Measurements from ENCODE around the gene CCNC. TPM values are rescaled to one million over a fixed set of nuclear protein-coding genes. Genes with fewer than 3 reads are reported as not detected.
A peak's percentile ranks its signal among the peaks of the same experiment; 100 is the strongest.

Gene CCNC, protein sequence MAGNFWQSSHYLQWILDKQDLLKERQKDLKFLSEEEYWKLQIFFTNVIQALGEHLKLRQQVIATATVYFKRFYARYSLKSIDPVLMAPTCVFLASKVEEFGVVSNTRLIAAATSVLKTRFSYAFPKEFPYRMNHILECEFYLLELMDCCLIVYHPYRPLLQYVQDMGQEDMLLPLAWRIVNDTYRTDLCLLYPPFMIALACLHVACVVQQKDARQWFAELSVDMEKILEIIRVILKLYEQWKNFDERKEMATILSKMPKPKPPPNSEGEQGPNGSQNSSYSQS
- 10 to 100 TPM; 62.5 to 64.8 TPM for total RNA-seq
- 39.6 TPM for polyA plus RNA-seq

DNA sequence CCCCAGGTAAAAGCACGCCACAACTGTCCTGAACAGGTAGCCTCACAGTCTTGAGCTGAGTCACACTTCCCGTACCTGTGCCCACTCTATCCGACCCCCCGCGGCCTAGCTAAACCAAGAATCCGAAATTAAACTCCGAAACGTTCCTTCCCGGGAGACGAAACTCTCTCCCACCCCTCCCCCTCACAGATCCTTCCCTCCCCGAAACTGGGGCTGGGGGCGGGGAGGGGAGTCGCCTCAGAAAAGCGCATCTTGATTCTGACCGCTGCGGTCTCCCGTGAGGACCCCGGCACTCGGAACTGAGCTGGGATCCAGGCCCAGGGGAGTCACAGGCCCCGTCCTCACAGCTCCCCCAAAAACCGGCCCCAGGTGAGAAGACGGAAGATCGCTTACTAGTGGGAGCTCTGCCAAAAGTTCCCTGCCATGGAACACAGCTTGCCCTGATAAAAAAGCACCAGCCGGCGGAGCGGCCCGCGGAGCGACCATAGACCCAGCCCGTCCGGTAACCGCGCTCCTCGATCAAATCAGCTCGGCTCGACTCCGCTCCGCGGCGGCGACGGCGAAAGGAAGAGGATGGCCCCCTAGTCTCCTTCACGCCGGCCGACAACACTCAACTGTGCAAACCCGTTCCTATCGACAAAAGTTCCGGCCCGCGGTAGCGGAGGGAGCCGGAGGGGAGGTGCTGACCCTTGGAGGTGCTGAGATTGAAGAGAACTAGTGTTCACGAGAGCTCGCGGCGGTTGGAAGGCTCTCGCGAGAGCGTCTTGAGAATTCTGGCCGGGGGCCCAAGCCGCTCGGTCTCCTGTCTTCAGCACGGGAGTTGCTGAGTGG is at the start of gene CCNC:
CCNC (minus strand) TSS at position 558 of the 831 bp plus-strand sequence; CDS start at position 425, 133 bp downstream.
- Histone ChIP-seq H3K9me3 (ENCODE audit: low read length) (no peaks in the 10 kb centered on the region), H3K4me3 (ENCODE audit: low read length) (peak within 1 kb of the TSS; percentile 85), H3K4me1 (ENCODE audit: insufficient read depth, low read length) (peaks cover 15% of the 10 kb centered on the region), H3K36me3 (ENCODE audit: insufficient read depth, low read length) (no peaks in the 10 kb centered on the region), H3K27me3 (ENCODE audit: insufficient read depth, low read length, poor library complexity, severe bottlenecking) (no peaks in the 10 kb centered on the region), H3K27ac (ENCODE audit: low read depth, low read length) (peak within 1 kb of the TSS; percentile 83)
- peak within 1 kb of the TSS; percentile 95 to 100 (median 98) for H3K4me3 Mint-ChIP-seq
- DNase-seq = peak; percentile 76 to 90 (median 85)
- peak within 1 kb of the TSS; percentile 76 to 100 (median 94) for H3K27ac Mint-ChIP-seq
- ChIA-PET CTCF (interaction anchor here (0.5 to 3.0 kb wide), 9 partner anchors 17 to 178 kb away, joined by 3 to 16 read pairs (median 4); no protein-coding TSS in a partner anchor), POLR2A (interaction anchor here (0.5 to 1.9 kb wide), 4 partner anchors 20 to 52 kb away, joined by 3 to 7 read pairs (median 4); partner anchors contain the start of gene USP45)
- no peaks in the 10 kb centered on the region for H3K27me3 Mint-ChIP-seq
- H3K4me1 Mint-ChIP-seq = peaks cover 39 to 57% (median 53%) of the 10 kb centered on the region in 3 donors
- H3K9me3 Mint-ChIP-seq = no peaks in the 10 kb centered on the region
- H3K36me3 Mint-ChIP-seq = peaks cover 0 to 12% (median 0%) of the 10 kb centered on the region in 3 donors

DNA sequence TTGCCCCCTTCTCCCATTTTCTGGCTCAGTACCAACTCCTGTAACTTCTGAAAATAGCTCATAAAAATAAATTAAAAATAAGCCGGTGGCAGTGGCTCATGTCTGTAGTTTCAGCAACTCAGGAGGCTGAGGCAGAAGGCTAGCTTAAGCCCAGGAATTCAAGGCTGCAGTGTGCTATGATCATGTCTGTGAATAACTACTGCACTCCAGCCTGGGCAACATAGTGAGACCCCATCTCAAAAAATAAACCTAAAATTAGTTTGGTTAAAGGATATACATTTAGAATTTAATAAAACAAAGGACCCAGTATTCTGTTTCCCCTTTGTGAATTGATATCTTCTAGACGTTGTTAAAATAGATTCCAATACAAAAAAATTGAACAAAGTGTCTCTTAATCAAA is 48.7 kb upstream of the CCNC start:
- H3K9me3 ChIP-seq (ENCODE audit: low read length) = no peaks in the 10 kb centered on the region
- H3K27me3 ChIP-seq (ENCODE audit: insufficient read depth, low read length, poor library complexity, severe bottlenecking) = peaks cover 67% of the 10 kb centered on the region
- peaks cover 0 to 9% (median 3%) of the 10 kb centered on the region in 5 donors for H3K9me3 Mint-ChIP-seq
- H3K27me3 Mint-ChIP-seq = peaks cover 78 to 81% of the 10 kb centered on the region in 2 donors
- H3K36me3 Mint-ChIP-seq = no peaks in the 10 kb centered on the region
- CTCF ChIA-PET = interaction anchor here (0.8 to 0.9 kb wide), 2 partner anchors 28 to 49 kb away, joined by 3 to 5 read pairs; partner anchors contain the start of gene CCNC
- POLR2A ChIA-PET = interaction anchor here (1.0 kb wide), 1 partner anchor 13 kb away, joined by 3 read pairs; no protein-coding TSS in a partner anchor
- no peak overlapping the region for H3K4me3 ChIP-seq (ENCODE audit: low read length)
- peaks cover 12% of the 10 kb centered on the region for H3K4me1 ChIP-seq (ENCODE audit: insufficient read depth, low read length)
- H3K27ac ChIP-seq (ENCODE audit: low read depth, low read length) = no peak overlapping the region
- peaks cover 6 to 11% (median 11%) of the 10 kb centered on the region in 3 donors for H3K4me1 Mint-ChIP-seq
- H3K36me3 ChIP-seq (ENCODE audit: insufficient read depth, low read length) = no peaks in the 10 kb centered on the region
- no peak overlapping the region for H3K4me3 Mint-ChIP-seq
- no peak for DNase-seq
- no peak overlapping the region for H3K27ac Mint-ChIP-seq

DNA sequence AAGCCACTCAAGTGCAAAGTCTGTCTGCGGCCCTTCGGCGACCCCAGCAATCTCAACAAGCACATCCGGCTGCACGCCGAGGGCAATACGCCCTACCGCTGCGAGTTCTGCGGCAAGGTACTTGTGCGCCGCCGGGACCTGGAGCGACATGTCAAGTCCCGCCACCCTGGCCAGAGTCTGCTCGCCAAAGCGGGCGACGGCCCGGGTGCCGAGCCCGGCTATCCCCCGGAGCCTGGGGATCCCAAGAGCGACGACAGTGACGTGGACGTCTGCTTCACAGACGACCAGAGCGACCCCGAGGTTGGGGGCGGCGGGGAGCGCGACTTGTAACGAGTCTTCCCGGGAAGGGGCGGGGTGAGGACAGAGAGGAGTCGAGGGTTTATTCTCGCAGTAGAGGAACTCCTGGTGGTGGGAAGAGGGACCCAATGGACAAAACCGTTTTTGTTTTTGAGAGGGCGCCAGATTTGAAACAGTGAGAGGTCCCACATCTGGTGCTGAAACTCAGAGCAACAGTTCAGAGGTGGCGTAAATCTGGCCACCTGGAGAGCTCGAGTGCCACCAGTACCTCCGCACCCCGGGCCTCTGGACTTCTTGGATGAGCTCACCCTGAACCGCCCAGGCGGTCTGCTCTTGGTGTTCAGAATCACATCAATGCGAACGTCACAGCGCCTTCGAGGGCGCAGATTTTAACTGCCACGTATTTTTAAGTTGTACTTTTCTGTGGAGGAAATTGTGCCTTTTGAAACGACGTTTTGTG is 46.1 kb upstream of the CCNC start:
- H3K4me3 Mint-ChIP-seq = peak overlapping the region; percentile 48 to 90 (median 78)
- H3K36me3 ChIP-seq (ENCODE audit: insufficient read depth, low read length) = no peaks in the 10 kb centered on the region
- no peaks in the 10 kb centered on the region for H3K36me3 Mint-ChIP-seq
- H3K4me1 Mint-ChIP-seq = peaks cover 16 to 29% (median 21%) of the 10 kb centered on the region in 3 donors
- H3K9me3 ChIP-seq (ENCODE audit: low read length) = no peaks in the 10 kb centered on the region
- peaks cover 70 to 81% of the 10 kb centered on the region in 2 donors for H3K27me3 Mint-ChIP-seq
- peaks cover 0 to 11% (median 4%) of the 10 kb centered on the region in 5 donors for H3K9me3 Mint-ChIP-seq
- H3K27me3 ChIP-seq (ENCODE audit: insufficient read depth, low read length, poor library complexity, severe bottlenecking) = peaks cover 49% of the 10 kb centered on the region
- peak in 1 of 5 donors; percentile 53 for DNase-seq
- H3K4me1 ChIP-seq (ENCODE audit: insufficient read depth, low read length) = peaks cover 18% of the 10 kb centered on the region
- POLR2A ChIA-PET = interaction anchor here (0.6 to 0.8 kb wide), 2 partner anchors 13 kb away, joined by 3 read pairs; no protein-coding TSS in a partner anchor
- H3K27ac Mint-ChIP-seq = peak overlapping the region in 2 of 8 donors; percentile 55 to 69
- no peak overlapping the region for H3K27ac ChIP-seq (ENCODE audit: low read depth, low read length)
- CTCF ChIA-PET = interaction anchor here (0.8 to 1.9 kb wide), 2 partner anchors 13 to 150 kb away, joined by 3 to 5 read pairs; no protein-coding TSS in a partner anchor
- peak overlapping the region; percentile 34 for H3K4me3 ChIP-seq (ENCODE audit: low read length)

DNA sequence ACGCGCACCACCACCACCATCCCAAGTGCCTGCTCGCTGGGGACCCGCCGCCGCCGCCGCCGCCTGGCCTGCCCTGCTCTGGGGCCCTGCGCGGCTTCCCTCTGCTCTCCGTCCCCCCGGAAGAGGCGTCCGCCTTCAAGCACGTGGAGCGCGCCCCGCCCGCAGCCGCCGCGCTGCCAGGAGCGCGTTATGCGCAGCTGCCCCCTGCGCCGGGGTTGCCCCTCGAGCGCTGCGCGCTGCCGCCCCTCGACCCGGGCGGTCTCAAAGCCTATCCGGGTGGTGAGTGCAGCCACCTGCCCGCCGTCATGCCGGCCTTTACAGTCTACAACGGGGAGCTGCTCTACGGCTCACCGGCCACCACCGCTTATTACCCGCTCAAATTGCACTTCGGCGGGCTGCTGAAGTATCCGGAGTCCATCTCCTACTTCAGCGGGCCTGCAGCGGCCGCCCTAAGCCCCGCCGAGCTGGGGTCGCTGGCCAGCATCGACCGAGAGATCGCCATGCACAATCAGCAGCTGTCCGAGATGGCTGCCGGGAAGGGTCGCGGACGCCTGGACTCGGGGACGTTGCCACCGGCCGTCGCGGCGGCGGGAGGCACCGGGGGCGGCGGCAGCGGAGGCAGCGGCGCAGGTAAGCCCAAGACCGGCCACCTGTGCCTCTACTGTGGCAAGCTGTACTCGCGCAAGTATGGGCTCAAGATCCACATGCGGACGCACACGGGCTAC is 45.4 kb upstream of the CCNC start:
- Mint-ChIP-seq H3K36me3 (no peaks in the 10 kb centered on the region), H3K4me1 (peaks cover 19 to 34% (median 22%) of the 10 kb centered on the region in 3 donors), H3K4me3 (peak overlapping the region; percentile 48 to 90 (median 78)), H3K27ac (no peak overlapping the region), H3K27me3 (peaks cover 71 to 82% of the 10 kb centered on the region in 2 donors), H3K9me3 (peaks cover 0 to 11% (median 4%) of the 10 kb centered on the region in 5 donors)
- DNase-seq = peak in 3 of 5 donors; percentile 32 to 57 (median 35)
- Histone ChIP-seq H3K36me3 (ENCODE audit: insufficient read depth, low read length) (no peaks in the 10 kb centered on the region), H3K27me3 (ENCODE audit: insufficient read depth, low read length, poor library complexity, severe bottlenecking) (peaks cover 49% of the 10 kb centered on the region), H3K4me3 (ENCODE audit: low read length) (peak overlapping the region; percentile 34), H3K4me1 (ENCODE audit: insufficient read depth, low read length) (peaks cover 18% of the 10 kb centered on the region), H3K9me3 (ENCODE audit: low read length) (no peaks in the 10 kb centered on the region), H3K27ac (ENCODE audit: low read depth, low read length) (no peak overlapping the region)
- ChIA-PET CTCF (interaction anchor here (0.8 to 1.9 kb wide), 3 partner anchors 12 to 149 kb away, joined by 3 to 5 read pairs (median 3); no protein-coding TSS in a partner anchor), POLR2A (interaction anchor here (0.6 to 0.8 kb wide), 2 partner anchors 12 to 13 kb away, joined by 3 read pairs; no protein-coding TSS in a partner anchor)

DNA sequence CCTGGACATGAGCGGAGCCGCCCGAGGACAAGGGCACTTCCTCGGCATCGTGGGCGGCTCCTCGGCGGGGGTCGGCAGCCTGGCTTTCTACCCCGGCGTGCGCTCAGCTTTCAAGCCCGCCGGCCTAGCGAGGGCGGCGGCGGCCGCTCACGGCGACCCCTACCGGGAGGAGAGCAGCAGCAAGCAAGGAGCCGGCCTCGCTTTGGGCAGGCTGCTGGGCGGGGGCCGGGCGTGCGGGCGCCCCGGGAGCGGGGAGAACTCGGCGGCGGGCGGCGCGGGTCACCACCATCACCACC is 44.9 kb upstream of the CCNC start:
- peak overlapping the region in 5 of 7 donors; percentile 47 to 78 (median 48) for H3K4me3 Mint-ChIP-seq
- CTCF ChIA-PET = interaction anchor here (1.0 to 1.9 kb wide), 2 partner anchors 28 to 148 kb away, joined by 3 to 5 read pairs; no protein-coding TSS in a partner anchor

DNA sequence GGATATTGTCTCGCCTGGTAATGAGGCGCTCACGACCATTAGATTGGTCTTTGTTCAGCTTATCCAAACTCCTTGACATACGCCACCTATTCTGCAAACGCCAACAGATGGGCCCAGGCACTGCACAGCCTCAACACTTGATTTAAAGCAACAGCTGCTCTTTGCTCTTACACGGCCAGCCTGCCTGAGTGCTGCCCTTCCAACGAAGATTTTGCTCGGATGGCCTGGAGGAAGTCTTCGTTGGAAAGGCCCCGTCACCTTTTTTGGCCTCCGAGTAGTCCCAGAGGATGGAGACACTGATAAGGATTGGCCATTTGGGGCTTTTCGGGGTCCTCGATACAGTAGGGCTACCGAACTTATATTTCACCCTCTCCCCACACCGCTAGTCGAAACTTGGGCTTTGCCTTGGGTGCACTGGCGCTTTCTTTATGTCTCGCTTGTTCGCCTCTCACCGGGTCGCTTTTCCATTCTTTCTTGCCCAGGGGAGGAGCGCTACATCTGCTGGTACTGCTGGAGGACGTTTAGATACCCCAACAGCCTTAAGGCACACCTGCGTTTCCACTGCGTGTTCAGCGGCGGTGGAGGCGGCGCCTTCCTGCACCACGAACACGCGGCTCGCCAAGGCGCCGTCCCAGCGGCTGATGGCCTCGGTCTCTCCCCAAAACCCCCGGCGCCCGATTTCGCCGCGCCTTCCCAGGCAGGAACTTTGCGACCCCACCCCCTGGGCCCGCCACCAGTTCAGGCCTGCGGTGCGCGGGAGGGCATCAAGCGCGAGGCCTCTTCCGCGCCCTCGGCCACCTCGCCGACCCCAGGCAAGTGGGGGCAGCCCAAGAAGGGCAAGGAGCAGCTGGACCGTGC is 44.3 kb upstream of the CCNC start:
- Mint-ChIP-seq H3K27ac (no peak overlapping the region), H3K4me1 (peaks cover 22 to 41% (median 30%) of the 10 kb centered on the region in 3 donors), H3K4me3 (peak overlapping the region; percentile 23 to 57 (median 52)), H3K9me3 (peaks cover 0 to 16% (median 6%) of the 10 kb centered on the region in 5 donors), H3K36me3 (no peaks in the 10 kb centered on the region), H3K27me3 (peaks cover 72 to 83% of the 10 kb centered on the region in 2 donors)
- ChIA-PET POLR2A (no interaction called here), CTCF (interaction anchor here (1.0 to 1.9 kb wide), 3 partner anchors 11 to 148 kb away, joined by 3 to 5 read pairs (median 4); no protein-coding TSS in a partner anchor)
- Histone ChIP-seq H3K4me3 (ENCODE audit: low read length) (no peak overlapping the region), H3K27ac (ENCODE audit: low read depth, low read length) (no peak overlapping the region), H3K4me1 (ENCODE audit: insufficient read depth, low read length) (peaks cover 18% of the 10 kb centered on the region), H3K27me3 (ENCODE audit: insufficient read depth, low read length, poor library complexity, severe bottlenecking) (peaks cover 49% of the 10 kb centered on the region), H3K36me3 (ENCODE audit: insufficient read depth, low read length) (no peaks in the 10 kb centered on the region), H3K9me3 (ENCODE audit: low read length) (no peaks in the 10 kb centered on the region)
- no peak for DNase-seq

More for the DNA sequence above, 44.9 kb upstream of the CCNC start:
- Histone ChIP-seq H3K9me3 (ENCODE audit: low read length) (no peaks in the 10 kb centered on the region), H3K36me3 (ENCODE audit: insufficient read depth, low read length) (no peaks in the 10 kb centered on the region), H3K4me3 (ENCODE audit: low read length) (no peak overlapping the region), H3K4me1 (ENCODE audit: insufficient read depth, low read length) (peaks cover 18% of the 10 kb centered on the region), H3K27ac (ENCODE audit: low read depth, low read length) (no peak overlapping the region), H3K27me3 (ENCODE audit: insufficient read depth, low read length, poor library complexity, severe bottlenecking) (peaks cover 49% of the 10 kb centered on the region)
- Mint-ChIP-seq H3K36me3 (no peaks in the 10 kb centered on the region), H3K27me3 (peaks cover 72 to 83% of the 10 kb centered on the region in 2 donors), H3K4me1 (peaks cover 20 to 36% (median 24%) of the 10 kb centered on the region in 3 donors), H3K27ac (no peak overlapping the region), H3K9me3 (peaks cover 0 to 14% (median 5%) of the 10 kb centered on the region in 5 donors)
- no peak for DNase-seq
- POLR2A ChIA-PET = no interaction called here
